PC-9 (cell line): ENCODE results near the gene FNDC7.

Experiments used
- CTCF ChIP-seq: fragments of 200-600 bp; sonication (generic); conservative IDR thresholded peaks from 2 replicates; pipeline ENCODE4 v1.6.1; 2017; ENCODE audit warnings: mixed run types, antibody characterized with exemption, mild to moderate bottlenecking, moderate library complexity
- EZH2 ChIP-seq: fragments of 200-600 bp; sonication (generic); IDR thresholded peaks from 2 replicates; pipeline ENCODE4 v1.8.0; 2017; ENCODE audit warnings: antibody characterized with exemption, low read depth

DNA sequence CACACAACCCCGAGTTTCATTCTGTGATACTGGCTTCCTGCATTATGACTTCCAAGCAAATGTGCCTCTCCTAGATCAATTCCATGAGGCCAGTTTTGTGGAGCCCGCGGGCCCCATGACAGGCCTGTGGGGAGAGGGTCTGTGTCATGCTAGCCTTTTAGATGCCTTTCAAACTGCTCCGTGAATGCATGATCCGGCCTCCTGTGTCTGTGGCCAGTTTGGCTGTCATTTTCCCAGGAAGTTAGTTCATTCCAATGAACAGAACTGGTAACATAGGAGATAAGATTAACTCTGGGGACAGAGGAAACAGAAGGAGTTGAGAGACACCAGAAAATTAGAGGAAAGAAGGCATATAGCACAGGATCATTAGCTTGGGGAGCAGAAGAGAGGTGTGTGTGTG, 3.2 kb downstream of the FNDC7 start:
- TF ChIP-seq CTCF (no peak), EZH2 (no peak)
